Type B pancreatic cell (in vitro differentiated cells): ENCODE data around the gene RAB28. TPM values are rescaled to one million over a fixed set of nuclear protein-coding genes. Genes with fewer than 3 reads are reported as not detected.
A peak's percentile ranks its signal among the peaks of the same experiment; 100 is the strongest.

Source experiments
- DNase-seq: peaks from one replicate; pipeline ENCODE4 v3.0.0; 2021; ENCODE audit warnings: mixed read lengths; ENCODE audit not compliant: unreplicated experiment; ENCODE audit errors: extremely low spot score
- H3K27ac Mint-ChIP-seq: 2 replicates; pipeline ENCODE4 v1.8.0; 2021; ENCODE audit warnings: mild to moderate bottlenecking, mixed read lengths
- H3K27me3 Mint-ChIP-seq: 2 replicates; pipeline ENCODE4 v1.8.0; 2021; ENCODE audit warnings: mixed read lengths
- H3K36me3 Mint-ChIP-seq: 2 replicates; pipeline ENCODE4 v1.8.0; 2021; ENCODE audit warnings: mixed read lengths
- H3K4me1 Mint-ChIP-seq: one replicate; pipeline ENCODE4 v1.8.0; 2021; ENCODE audit warnings: mixed read lengths; ENCODE audit not compliant: unreplicated experiment
- H3K4me3 Mint-ChIP-seq: 2 replicates; pipeline ENCODE4 v1.8.0; 2021; ENCODE audit warnings: mild to moderate bottlenecking, mixed read lengths
- H3K9me3 Mint-ChIP-seq: 2 replicates; pipeline ENCODE4 v1.8.0; 2021; ENCODE audit warnings: mixed read lengths
- CTCF ChIP-seq: fragments of 200-600 bp; sonication (generic); conservative IDR thresholded peaks from 2 replicates; pipeline ENCODE4 v1.5.0; 2021; ENCODE audit warnings: antibody characterized with exemption, mild to moderate bottlenecking
- long read RNA-seq: library from polyadenylated mRNA; unstranded; transcript quantifications from one replicate; pipeline ENCODE4 v2.0.0, GENCODE V29; 2020
- total RNA-seq: library from RNA; stranded (reverse); gene quantifications from 2 replicates; pipeline ENCODE4 v1.2.1, GENCODE V29; 2021; ENCODE audit warnings: low replicate concordance

The RAB28 gene
- 16.4 and 20.8 TPM in 2 replicates for total RNA-seq
- long read RNA-seq, transcript RAB28-202 (7 exons, 1,715 nt): major isoform, 11 of 18 reads
- long read RNA-seq, partial matches to known transcripts: 1 of 18 reads
- long read RNA-seq, other reads (novel, unspliced or antisense): 3 of 18 reads

- Mint-ChIP-seq H3K4me3 (peak within 1 kb of the TSS; percentile 95), H3K27me3 (no peaks in the 10 kb centered on the region), H3K4me1 (peaks cover 10% of the 10 kb centered on the region), H3K36me3 (no peaks in the 10 kb centered on the region), H3K27ac (peak within 1 kb of the TSS; percentile 92), H3K9me3 (no peaks in the 10 kb centered on the region)
- TF ChIP-seq CTCF: no peak
- DNase-seq: peak; percentile 95
Observed at GRCh38 chr4:13484122-13484748, at the start of gene RAB28. Gene RAB28, minus strand, starts transcription at chr4:13484340.

GRCh38 chr4:13531625-13531998, 47.5 kb upstream of the RAB28 start:
- TF ChIP-seq CTCF: no peak
- Mint-ChIP-seq H3K9me3 (no peaks in the 10 kb centered on the region), H3K36me3 (no peaks in the 10 kb centered on the region), H3K4me1 (peaks cover 13% of the 10 kb centered on the region), H3K27ac (no peak overlapping the region), H3K4me3 (no peak overlapping the region), H3K27me3 (peaks cover 96% of the 10 kb centered on the region)
- DNase-seq: no peak

- H3K4me3 Mint-ChIP-seq: no peak overlapping the region
Observed at GRCh38 chr4:13530823-13531624, 46.9 kb upstream of the RAB28 start.

GRCh38 chr4:13529128-13529919, 45.2 kb upstream of the RAB28 start:
- Mint-ChIP-seq H3K4me1 (peaks cover 8% of the 10 kb centered on the region), H3K9me3 (no peaks in the 10 kb centered on the region), H3K36me3 (no peaks in the 10 kb centered on the region), H3K27ac (no peak overlapping the region), H3K4me3 (peak overlapping the region; percentile 38), H3K27me3 (peaks cover 96% of the 10 kb centered on the region)
- no peak for DNase-seq
- no peak for TF ChIP-seq CTCF

More at GRCh38 chr4:13530823-13531624, 46.9 kb upstream of the RAB28 start:
- no peak for TF ChIP-seq CTCF
- no peaks in the 10 kb centered on the region for H3K36me3 Mint-ChIP-seq
- no peak for DNase-seq
- peaks cover 13% of the 10 kb centered on the region for H3K4me1 Mint-ChIP-seq
- H3K9me3 Mint-ChIP-seq: no peaks in the 10 kb centered on the region
- H3K27me3 Mint-ChIP-seq: peaks cover 96% of the 10 kb centered on the region
- no peak overlapping the region for H3K27ac Mint-ChIP-seq

GRCh38 chr4:13528821-13529127, 44.6 kb upstream of the RAB28 start:
- Mint-ChIP-seq H3K27me3 (peaks cover 96% of the 10 kb centered on the region), H3K4me3 (peak overlapping the region; percentile 38), H3K9me3 (no peaks in the 10 kb centered on the region), H3K36me3 (no peaks in the 10 kb centered on the region), H3K4me1 (peaks cover 4% of the 10 kb centered on the region), H3K27ac (no peak overlapping the region)
- no peak for DNase-seq
- TF ChIP-seq CTCF: no peak
